Measurements from ENCODE around the gene OXSR1. TPM values are rescaled to one million over a fixed set of nuclear protein-coding genes. Genes with fewer than 3 reads are reported as not detected.

OXSR1 gene
- 30.6 TPM for total RNA-seq
- long read RNA-seq, full-length matches to known transcripts: 17 of 33 reads
- long read RNA-seq, partial matches to known transcripts: 12 of 33 reads
- long read RNA-seq, other reads (novel, unspliced or antisense): 4 of 33 reads

GRCh38 chr3:38164952-38165721 is at the start of gene OXSR1:
TSS of gene OXSR1 (plus strand) at chr3:38165537. CDS start at chr3:38165877, 340 bp downstream.
- DNase-seq (ENCODE audit: low spot score): peak; percentile 99
- intact Hi-C loops (cut with DNase I): loop anchor here (1.0 to 10.0 kb wide), 2 partner anchors 28 to 290 kb away; partner anchors contain the start of genes ACAA1 and ACVR2B

- intact Hi-C loops (cut with DNase I): no loop called here
- DNase-seq (ENCODE audit: low spot score): peak; percentile 59
Observed at GRCh38 chr3:38115645-38116427, 49.5 kb upstream of the OXSR1 start.

- DNase-seq (ENCODE audit: low spot score): peak; percentile 68
- intact Hi-C loops (cut with DNase I): no loop called here
Observed at GRCh38 chr3:38116471-38117162, 48.7 kb upstream of the OXSR1 start.

GRCh38 chr3:38117163-38117716 is 48.1 kb upstream of the OXSR1 start:
- intact Hi-C loops (cut with DNase I): no loop called here
- DNase-seq (ENCODE audit: low spot score): peak; percentile 76

GRCh38 chr3:38117748-38118420 is 47.5 kb upstream of the OXSR1 start:
- intact Hi-C loops (cut with DNase I): loop anchor here (2.0 kb wide), 1 partner anchor 363 kb away; no protein-coding TSS in a partner anchor

GRCh38 chr3:38118421-38119247 is 46.7 kb upstream of the OXSR1 start:
- DNase-seq (ENCODE audit: low spot score): no peak
- intact Hi-C loops (cut with DNase I): loop anchor here (2.0 kb wide), 1 partner anchor 362 kb away; no protein-coding TSS in a partner anchor

More at GRCh38 chr3:38117748-38118420, 47.5 kb upstream of the OXSR1 start:
- peak; percentile 75 for DNase-seq (ENCODE audit: low spot score)

- intact Hi-C loops (cut with DNase I): loop anchor here (2.0 kb wide), 1 partner anchor 362 kb away; no protein-coding TSS in a partner anchor
- peak; percentile 35 for DNase-seq (ENCODE audit: low spot score)
Observed at GRCh38 chr3:38119248-38119544, 46.1 kb upstream of the OXSR1 start.

GRCh38 chr3:38119821-38120692 is 45.3 kb upstream of the OXSR1 start:
- DNase-seq (ENCODE audit: low spot score): no peak

GRCh38 chr3:38120693-38121450 is 44.5 kb upstream of the OXSR1 start:
- intact Hi-C loops (cut with DNase I): no loop called here
- DNase-seq (ENCODE audit: low spot score): no peak

More at GRCh38 chr3:38119821-38120692, 45.3 kb upstream of the OXSR1 start:
- intact Hi-C loops (cut with DNase I): loop anchor here (2.0 kb wide), 1 partner anchor 361 kb away; no protein-coding TSS in a partner anchor

GRCh38 chr3:38121451-38121831 is 43.9 kb upstream of the OXSR1 start:
- no peak for DNase-seq (ENCODE audit: low spot score)
- intact Hi-C loops (cut with DNase I): no loop called here

GRCh38 chr3:38121832-38122461 is 43.4 kb upstream of the OXSR1 start:
- no peak for DNase-seq (ENCODE audit: low spot score)
- intact Hi-C loops (cut with DNase I): no loop called here

- DNase-seq (ENCODE audit: low spot score): no peak
Observed at GRCh38 chr3:38122712-38123290, 42.5 kb upstream of the OXSR1 start.

GRCh38 chr3:38124324-38125122 is 40.8 kb upstream of the OXSR1 start:
- intact Hi-C loops (cut with DNase I): no loop called here
- no peak for DNase-seq (ENCODE audit: low spot score)

More at GRCh38 chr3:38122712-38123290, 42.5 kb upstream of the OXSR1 start:
- intact Hi-C loops (cut with DNase I): no loop called here

GRCh38 chr3:38125305-38126120 is 39.8 kb upstream of the OXSR1 start:
- intact Hi-C loops (cut with DNase I): no loop called here
- peak; percentile 57 for DNase-seq (ENCODE audit: low spot score)
